SH-SY5Y (cell line): ENCODE results near the gene CYP2C19.

Experiments used
- GATA2 ChIP-seq: IDR thresholded peaks from 2 replicates; pipeline ENCODE4 v1.6.1; 2011; ENCODE audit warnings: mild to moderate bottlenecking, low read depth, low read length
- GATA3 ChIP-seq: IDR thresholded peaks from 2 replicates; pipeline ENCODE4 v1.6.1; 2011; ENCODE audit warnings: low read depth, mild to moderate bottlenecking, low read length, moderate library complexity

GRCh38 chr10:94858005-94858404 lies 95.5 kb downstream of the CYP2C19 start:
- TF ChIP-seq GATA2 (no peak), GATA3 (no peak)
